Fibroblast of lung (primary cell): Measurements from ENCODE around the gene MEIOSIN.

Experiments used
- EZH2 ChIP-seq: IDR thresholded peaks from 2 replicates; pipeline ENCODE4 v1.5.1; 2012; ENCODE audit warnings: low read length, control low read depth, mild to moderate bottlenecking; ENCODE audit errors: missing control alignments
- TF ChIP-seq, protein P1 (sequence below), 2 donors: IDR thresholded peaks in 1 of 2; conservative IDR thresholded peaks in 1 of 2; 1 replicate in 1 of 2; 2 replicates in 1 of 2; pipeline ENCODE4 v1.5.1; 2011 to 2012; ENCODE audit warnings: low read length in 2 of 2, control low read depth in 1 of 2, inconsistent platforms in 1 of 2, low read depth in 1 of 2, mild to moderate bottlenecking in 1 of 2

DNA sequence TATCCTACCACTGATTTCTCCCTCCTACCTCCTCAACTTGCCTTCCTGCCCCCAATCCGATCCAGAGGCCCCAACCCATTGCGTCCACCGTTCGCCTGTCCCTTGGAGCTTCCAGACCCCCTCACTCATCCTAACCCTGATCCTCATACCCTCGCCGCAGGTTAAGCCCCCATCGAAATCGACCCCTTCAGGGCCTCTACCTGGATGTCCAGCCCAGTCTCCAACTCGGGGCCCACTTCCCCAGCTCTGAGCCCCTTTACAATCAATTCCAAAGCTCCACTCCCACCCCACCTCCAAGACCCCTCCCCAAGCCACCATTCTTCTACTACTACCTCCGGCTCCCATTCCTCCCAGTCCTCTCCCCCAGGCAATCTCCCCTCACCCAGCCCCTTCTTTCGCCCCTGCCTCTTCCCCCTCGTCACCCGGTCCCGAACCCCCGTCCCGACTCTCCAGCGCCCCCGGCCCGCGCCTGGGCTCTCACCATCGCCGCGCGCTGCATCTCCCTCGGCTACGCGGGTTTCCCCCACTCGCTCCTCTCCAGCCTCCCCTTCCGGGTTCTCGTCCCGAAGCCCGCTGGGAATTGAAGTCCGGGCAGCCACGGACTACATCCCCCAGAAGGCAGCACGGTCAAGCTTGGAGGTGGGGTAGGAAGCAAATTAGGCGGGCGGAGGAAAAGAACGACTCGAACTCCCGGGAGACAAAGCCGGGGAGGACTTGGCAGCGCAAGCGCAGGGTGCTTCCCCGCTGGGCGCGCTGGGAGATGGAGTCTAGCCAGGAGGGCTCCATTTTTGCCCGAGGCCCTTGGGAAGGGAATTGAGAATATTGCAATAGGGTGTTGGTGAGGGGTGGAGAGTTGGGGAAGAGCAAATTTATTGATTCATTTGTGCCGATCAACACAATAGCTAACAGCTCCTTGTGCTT is 2.6 kb upstream of the MEIOSIN start, which contains the start of gene FBXO46:
- TF ChIP-seq, protein P1, sequence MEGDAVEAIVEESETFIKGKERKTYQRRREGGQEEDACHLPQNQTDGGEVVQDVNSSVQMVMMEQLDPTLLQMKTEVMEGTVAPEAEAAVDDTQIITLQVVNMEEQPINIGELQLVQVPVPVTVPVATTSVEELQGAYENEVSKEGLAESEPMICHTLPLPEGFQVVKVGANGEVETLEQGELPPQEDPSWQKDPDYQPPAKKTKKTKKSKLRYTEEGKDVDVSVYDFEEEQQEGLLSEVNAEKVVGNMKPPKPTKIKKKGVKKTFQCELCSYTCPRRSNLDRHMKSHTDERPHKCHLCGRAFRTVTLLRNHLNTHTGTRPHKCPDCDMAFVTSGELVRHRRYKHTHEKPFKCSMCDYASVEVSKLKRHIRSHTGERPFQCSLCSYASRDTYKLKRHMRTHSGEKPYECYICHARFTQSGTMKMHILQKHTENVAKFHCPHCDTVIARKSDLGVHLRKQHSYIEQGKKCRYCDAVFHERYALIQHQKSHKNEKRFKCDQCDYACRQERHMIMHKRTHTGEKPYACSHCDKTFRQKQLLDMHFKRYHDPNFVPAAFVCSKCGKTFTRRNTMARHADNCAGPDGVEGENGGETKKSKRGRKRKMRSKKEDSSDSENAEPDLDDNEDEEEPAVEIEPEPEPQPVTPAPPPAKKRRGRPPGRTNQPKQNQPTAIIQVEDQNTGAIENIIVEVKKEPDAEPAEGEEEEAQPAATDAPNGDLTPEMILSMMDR (conservative IDR thresholded peaks at IDR 0.05 in 1 of 2, IDR thresholded peaks at IDR 0.05 in 1 of 2; ENCODE audit: low read depth in 1 of 2, low read length in 2 of 2), result peak; percentile 9 to 25
- no peak for TF ChIP-seq EZH2
